Measurements from ENCODE around the gene RARG.

- TF ChIP-seq, protein P1, sequence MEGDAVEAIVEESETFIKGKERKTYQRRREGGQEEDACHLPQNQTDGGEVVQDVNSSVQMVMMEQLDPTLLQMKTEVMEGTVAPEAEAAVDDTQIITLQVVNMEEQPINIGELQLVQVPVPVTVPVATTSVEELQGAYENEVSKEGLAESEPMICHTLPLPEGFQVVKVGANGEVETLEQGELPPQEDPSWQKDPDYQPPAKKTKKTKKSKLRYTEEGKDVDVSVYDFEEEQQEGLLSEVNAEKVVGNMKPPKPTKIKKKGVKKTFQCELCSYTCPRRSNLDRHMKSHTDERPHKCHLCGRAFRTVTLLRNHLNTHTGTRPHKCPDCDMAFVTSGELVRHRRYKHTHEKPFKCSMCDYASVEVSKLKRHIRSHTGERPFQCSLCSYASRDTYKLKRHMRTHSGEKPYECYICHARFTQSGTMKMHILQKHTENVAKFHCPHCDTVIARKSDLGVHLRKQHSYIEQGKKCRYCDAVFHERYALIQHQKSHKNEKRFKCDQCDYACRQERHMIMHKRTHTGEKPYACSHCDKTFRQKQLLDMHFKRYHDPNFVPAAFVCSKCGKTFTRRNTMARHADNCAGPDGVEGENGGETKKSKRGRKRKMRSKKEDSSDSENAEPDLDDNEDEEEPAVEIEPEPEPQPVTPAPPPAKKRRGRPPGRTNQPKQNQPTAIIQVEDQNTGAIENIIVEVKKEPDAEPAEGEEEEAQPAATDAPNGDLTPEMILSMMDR (IDR thresholded peaks at IDR 0.05), result no peak
- TF ChIP-seq POLR2A (IDR thresholded peaks at IDR 0.05), result no peak
Measured at GRCh38 chr12:53173085-53173715, 58.8 kb downstream of the RARG start.
